HG03469 (cell line): ENCODE results near the gene INF2.
"Not testable (repeated sequence)": the region's sequence is repeated elsewhere in the genome, so short reads cannot be mapped to it uniquely, and the experiment has no call there.

Source experiments
- ATAC-seq: cut with Tn5 transposase; IDR thresholded peaks from one replicate; pipeline ENCODE4 v1.9.1; 2021; ENCODE audit warnings: mild to moderate bottlenecking, moderate library complexity, moderate number of reproducible peaks; ENCODE audit not compliant: unreplicated experiment

INF2 gene

GRCh38 chr14:104717646-104718045 is 28.2 kb downstream of the INF2 start:
- ATAC-seq, result no peak

- no peak for ATAC-seq
Observed at GRCh38 chr14:104718147-104718546, 28.7 kb downstream of the INF2 start.

DNA sequence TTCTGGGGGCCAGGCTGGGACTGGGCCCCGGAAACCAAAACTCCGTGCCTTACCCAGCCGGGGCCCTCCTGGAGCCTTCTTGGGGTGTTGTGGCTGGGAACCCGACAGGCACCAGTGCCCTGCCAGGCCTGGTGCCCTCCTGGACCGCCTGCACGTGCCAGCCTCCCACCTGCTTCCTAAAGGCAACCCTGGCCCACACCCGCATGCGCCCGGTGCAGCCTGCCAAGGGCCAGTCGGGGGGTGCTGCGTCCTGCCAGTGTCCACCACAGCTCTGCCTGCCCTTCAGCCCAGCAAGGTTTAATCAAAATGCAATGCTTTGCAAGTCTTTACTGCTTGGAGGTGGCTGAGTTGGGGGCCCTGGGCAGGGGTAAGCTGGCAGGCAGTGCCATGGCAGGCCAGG is 29.5 kb downstream of the INF2 start:
- no peak for ATAC-seq

DNA sequence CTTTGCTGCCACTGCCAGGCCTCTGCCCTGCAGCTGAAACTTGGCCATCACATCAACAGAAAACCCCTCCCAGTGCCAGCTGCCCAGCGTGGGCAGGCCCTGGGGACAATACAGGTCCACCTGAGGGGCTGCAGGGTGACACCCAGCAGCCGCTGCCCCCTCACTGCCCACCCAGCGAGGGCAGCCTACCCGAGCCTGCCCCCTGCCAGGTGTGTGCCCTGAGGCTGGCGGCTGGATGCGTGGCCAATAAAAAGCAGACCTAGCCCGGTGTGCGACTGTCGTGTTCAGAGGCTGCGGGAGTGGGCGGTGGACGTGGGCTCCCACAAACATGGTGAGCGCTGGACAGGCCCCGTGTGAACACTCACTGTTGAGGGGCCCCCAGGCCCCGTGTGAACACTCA is 29.9 kb downstream of the INF2 start:
- ATAC-seq, result no peak

- no peak for ATAC-seq
Observed at GRCh38 chr14:104721505-104722431, 32.4 kb downstream of the INF2 start.

DNA sequence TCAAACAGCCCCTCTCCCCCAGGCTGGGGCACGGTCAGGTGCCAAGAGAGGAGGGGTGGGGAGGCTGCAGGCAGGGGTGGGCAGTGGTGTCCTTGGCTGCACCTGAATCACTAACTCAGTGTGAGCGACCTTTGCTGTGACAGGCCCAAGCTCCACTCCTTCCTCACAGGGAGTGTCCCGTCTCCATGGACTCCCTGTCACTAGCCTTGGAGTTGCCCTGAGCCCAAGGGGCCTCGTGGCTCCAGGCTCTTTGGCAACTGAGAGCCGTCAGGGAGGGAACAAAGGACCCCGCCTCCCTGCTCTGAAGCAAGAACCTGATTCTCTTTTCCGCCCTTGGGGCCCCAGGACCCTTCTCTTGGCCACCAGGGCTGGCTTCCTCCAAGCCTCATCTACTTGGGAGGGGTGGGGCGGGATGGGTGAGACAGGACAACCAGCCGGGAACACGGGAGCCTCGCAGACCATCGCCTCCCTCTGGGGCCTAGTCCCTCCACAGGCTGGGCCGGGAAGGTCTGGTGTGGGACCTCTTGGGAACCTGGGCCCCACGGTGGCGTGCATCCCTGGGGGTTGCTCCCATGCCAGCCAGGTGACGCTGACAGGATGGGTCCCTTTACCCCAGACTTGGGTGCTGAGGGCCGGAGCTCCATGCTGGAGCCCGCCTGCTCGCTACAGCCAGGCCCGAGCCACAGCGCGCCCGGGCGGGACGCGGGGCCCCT is 33.7 kb downstream of the INF2 start:
- ATAC-seq, result no peak

DNA sequence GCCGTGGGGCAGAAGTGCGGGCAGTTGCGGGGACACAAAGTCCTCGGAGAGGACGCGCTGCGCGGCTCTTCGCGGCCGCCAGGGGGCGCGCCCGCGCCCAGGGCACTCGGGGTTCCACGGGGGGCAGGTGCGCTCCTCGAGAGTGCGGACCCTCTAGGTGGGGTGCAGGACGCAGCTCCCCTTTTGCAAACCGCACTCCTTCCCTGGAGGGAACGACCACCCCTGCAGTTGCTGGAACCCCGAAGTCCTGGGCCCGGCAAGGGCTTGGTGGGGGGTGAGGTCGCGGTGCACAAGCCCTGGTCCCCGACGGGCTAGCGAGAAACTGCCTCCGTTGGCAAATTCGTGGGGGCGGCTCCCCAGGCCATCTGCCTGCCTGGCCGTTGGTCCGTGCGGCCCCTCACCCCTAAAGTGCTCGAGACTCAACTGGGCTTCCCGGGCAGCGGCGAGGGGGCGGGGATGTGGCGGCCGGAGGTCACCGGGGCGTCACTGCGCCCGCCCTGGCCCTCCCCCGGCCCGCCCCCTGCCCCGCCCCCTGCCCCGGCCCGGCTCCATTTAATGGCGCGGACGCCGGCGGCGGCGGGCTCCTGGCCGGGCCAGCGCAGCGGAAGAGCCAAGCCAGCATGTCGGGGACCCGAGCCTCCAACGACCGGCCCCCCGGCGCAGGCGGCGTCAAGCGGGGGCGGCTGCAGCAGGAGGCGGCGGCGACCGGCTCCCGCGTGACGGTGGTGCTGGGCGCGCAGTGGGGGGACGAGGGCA is 34.4 kb downstream of the INF2 start, which contains the start of gene ADSS1:
ADSS1 (plus strand) TSS at position 579 of the 756 bp plus-strand sequence; CDS start at position 621, 42 bp downstream.
- no peak for ATAC-seq

DNA sequence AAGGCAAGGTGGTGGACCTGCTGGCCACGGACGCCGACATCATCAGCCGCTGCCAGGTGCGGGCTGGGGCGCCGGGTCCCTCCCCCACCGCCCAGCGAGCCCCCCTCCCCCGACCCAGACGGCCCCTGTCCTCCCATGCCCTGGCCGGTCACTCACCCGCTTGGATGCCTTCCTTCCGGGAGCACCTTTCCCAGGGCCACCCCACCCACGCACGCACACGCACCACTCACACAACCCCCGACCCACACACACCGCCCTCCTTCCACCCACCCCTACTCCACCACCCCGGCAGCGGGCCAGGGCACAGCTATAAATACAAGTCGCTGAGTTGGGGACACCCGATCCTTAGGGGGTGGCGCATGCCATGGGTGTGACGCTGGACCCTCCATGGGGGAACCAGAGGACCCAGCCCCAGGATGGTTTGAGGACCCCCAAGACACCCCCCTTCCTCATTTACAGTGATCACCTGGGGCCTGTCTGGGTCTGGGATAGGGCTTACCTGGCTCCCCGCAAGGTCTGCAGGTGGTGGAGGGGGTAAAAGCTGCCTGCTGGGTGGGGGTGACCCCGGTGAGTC is 35.1 kb downstream of the INF2 start:
- no peak for ATAC-seq

DNA sequence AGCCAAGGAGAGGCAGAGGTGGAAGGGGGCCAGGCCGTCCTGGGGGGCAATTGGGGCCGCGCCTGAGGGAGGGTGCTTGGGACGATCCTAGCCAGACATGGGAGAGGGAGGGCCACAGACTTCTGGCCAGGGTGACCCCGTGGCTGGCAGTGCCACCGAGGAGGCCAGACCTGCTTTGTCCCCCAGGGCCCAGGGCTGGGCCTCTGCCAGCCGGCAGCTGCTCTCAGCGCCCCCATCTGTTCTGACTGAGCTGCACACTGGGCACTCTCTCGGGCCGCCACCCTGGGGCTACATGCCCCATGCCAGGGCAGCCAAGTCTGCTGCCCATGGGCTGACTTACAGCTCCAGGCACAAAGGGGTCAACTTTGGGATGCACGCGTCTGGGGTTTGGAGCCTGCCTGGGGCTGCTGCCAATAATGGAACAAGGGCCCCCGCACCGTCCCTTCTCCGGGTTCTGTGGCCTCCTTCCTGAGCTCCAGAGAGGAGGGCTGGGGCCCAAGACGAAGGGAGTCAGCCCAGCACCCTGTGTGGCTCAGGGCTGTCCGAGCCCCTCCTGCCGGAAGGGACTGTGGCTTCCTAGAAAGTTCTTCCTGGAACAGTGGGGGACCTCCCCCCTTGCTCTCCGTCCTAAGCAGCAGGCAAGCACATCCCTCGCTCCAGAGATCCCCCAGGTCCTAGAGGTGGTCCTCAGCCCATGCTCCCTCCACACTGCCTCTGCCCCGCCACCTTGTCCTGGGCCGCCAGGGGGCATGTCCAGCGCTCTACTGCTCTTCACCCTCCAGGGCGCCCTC is 35.8 kb downstream of the INF2 start:
- no peak for ATAC-seq

- ATAC-seq, result no peak
Observed at GRCh38 chr14:104725772-104726548, 36.5 kb downstream of the INF2 start.

GRCh38 chr14:104726600-104727451 is 37.4 kb downstream of the INF2 start:
- ATAC-seq, result no peak

GRCh38 chr14:104728631-104729030 is 39.2 kb downstream of the INF2 start:
- no peak for ATAC-seq

DNA sequence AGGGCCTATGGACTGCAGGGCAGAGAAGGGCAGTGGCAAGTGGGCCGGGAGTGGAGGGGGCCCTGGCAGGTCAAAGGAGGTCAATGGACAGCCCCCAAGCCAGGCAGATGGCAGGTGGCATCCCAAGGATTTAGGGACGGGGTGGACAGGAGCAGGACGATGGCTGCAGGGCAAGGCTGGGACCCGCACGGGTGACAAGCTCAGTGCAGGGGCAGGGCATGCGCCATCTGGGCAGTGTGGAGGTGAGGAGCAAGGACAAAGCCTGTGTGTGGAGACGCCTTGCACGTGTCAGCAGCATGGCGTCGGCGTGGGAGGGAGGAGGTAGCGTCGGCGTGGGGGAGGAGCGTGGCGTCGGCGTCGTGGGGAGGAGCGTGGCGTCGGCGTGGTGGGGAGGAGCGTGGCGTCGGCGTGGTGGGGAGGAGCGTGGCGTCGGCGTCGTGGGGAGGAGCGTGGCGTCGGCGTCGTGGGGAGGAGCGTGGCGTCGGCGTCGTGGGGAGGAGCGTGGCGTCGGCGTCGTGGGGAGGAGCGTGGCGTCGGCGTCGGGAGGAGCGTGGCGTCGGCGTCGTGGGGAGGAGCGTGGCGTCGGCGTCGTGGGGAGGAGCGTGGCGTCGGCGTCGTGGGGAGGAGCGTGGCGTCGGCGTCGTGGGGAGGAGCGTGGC is 39.9 kb downstream of the INF2 start:
- ATAC-seq, result not testable (repeated sequence)

DNA sequence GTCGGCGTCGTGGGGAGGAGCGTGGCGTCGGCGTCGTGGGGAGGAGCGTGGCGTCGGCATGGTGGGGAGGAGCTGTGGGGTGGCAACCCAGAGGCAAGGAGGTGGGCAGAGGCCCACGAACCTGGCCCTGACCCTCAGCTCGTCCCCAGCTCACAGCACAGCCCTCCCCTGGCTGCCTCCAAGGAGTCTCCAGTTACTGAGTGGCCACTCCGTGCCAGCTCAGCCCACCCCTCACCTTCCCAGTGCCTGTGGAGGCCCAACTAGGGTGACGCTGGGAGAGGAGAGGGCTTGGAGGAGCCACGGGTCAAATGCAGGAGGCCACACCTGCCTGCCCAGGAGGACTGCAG is 40.4 kb downstream of the INF2 start:
- ATAC-seq, result no peak

DNA sequence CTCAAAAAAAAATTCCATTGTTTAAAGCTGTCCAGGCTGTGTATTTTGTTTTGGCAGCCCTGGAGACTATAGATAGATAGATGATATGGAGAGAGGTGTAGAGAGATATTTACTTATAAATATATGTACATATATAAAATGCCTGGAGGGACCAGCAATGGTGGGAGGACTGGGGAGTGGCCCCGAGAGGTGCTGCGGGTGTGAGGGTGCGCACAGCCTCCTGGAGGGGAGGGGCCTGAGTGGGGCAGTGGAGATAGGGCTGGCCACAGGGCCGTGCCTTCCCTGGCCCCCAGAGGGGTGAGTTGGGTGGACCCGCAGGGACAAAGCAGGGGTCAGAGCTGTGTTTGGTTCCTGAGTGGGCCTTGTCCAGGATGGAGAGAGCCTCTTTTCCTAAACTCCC is 41.1 kb downstream of the INF2 start:
- no peak for ATAC-seq

GRCh38 chr14:104731320-104732294 is 42.2 kb downstream of the INF2 start:
- ATAC-seq, result no peak

DNA sequence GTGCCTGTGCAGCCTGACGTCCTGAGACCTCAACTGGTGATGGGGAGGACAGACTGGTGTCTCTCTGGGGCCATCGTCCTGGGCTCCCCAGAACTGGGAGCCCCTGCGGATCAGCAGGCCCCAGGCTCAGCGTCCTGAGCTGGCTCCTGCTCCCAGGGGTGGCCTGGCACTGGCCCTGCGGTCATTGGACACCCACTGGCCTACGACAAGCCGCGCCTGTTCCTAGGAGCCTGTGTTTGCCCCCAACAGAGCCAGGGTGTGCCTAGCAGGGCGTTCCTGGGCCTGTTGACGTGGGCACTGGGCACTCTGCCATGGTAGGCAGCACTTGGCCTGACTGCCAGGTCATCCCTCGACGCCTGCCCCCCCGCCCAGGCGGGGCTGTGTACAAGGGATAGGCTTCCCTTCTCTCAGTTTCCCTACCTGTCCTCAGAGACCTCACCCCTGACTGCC is 43.0 kb downstream of the INF2 start:
- no peak for ATAC-seq
